IPS-11a (cell line): Measurements from ENCODE around the gene SUCLA2.
"Not testable (repeated sequence)": the region's sequence is repeated elsewhere in the genome, so short reads cannot be mapped to it uniquely, and the experiment has no call there.

Experiments
- H3K4me3 ChIP-seq: one replicate; pipeline ENCODE4 v1.5.1; 2013; ENCODE audit warnings: low read depth, low read length, control low read depth

Gene SUCLA2

DNA sequence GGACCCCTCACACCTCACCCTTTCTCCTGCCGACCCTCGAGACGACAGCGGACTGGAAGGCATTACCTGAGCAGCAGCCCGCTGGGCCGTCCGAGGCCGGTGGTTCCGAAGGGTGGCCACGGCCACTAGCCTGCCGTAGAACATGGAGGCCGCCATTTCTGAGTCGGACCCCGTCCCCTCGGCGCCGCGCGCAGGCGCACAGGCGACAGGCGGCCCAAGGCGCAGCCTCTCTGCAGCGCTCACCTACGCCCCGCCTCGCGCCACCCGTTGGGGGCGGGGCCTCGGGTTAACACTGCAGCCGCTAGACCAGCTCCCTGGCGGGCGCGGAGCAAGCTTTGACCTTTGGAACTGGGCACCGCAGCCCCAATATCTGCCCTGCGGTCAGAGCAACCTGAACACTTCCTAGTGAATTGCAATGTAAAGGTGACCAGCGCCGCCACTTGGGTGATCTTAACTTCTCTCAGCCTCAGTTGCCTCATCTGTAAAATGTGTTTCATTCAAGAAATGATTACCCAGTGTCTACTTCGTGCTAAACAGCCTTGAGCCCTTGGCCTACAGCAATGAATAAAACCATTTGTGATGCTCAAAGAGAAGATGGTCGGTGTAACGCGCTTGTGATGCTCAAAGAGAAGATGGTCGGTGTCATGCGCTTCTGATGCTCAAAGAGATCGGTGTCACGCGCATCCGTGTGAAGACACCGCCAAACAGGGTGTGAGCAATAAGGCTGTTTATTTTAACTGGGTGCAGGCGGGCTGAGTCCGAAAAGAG lies at the start of gene SUCLA2:
Gene SUCLA2, minus strand, starts transcription at position 160 of the 768 bp plus-strand sequence. Its CDS starts 4 bp downstream, at position 156.
- H3K4me3 ChIP-seq = peak within 1 kb of the TSS; percentile 96

DNA sequence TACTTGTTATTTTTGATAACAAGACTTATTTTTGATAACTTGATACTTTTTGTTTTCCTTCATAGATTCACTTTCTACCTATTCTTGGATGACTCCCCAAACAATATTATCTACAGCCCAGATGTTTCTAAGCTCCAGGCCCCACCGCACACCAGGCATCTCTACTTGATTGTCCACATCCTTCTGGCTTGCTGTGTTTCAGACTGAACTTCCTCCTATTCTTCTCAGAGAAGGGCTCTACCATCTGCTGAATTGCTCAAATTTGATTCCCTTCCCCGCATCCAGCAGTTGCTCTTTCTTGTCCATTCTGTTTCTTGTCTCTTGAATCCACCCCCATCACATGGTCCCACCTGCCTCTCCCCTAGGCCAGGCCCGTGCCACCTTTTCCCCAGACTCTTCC lies 49.5 kb upstream of the SUCLA2 start:
- no peak overlapping the region for H3K4me3 ChIP-seq

DNA sequence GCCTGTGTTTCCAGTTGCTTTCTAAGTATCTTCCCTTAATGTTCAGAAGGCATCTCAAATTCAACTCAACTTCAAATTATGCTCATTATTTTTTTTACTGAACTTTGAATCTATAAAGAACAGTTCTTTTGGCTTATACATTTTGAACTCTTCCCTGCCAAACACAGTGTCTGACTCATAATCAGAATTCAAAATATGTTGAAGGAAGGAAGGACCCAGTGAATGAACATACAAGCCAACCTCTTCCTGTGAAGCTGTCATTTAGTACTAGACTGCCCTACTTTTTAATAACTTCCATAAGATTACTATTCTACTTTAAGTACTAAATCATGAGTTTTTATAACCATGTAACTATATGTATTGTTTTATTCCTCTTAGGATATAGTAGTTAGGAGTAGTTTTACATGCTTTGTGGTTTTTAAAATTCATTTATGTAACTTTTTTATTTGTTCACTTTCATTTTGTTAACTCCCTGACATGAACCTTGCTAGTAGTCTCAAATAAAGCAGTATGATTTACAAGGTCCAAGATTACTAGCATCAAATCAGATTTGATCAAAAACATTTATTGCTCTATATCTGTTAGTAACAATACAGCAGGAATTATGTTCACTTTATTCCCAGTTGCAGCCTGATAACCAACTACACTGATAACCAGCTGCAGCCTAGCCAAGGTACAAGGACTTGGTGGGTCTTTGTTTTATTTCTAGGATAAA lies 42.9 kb upstream of the SUCLA2 start:
- no peak overlapping the region for H3K4me3 ChIP-seq

- H3K4me3 ChIP-seq = no peak overlapping the region
These were observed 41.8 kb upstream of the SUCLA2 start for GRCh38 chr13:48042894-48043293.

DNA sequence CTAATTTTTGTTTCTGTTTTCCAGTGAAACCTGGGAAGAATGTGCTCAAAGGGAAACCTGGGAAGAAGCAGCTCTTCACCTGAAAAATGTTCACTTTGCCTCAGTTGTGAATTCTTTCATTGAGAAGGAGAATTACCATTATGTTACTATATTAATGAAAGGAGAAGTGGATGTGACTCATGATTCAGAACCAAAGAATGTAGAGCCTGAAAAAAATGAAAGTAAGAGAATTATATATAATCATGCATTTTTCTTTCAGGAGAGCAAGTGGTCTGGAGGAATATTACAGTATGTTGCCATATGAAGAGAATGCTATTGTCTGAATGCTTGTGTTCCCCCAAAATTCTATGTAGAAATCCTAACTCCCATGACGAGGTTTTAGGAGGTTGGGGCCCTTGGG lies 39.8 kb upstream of the SUCLA2 start:
- no peak overlapping the region for H3K4me3 ChIP-seq

DNA sequence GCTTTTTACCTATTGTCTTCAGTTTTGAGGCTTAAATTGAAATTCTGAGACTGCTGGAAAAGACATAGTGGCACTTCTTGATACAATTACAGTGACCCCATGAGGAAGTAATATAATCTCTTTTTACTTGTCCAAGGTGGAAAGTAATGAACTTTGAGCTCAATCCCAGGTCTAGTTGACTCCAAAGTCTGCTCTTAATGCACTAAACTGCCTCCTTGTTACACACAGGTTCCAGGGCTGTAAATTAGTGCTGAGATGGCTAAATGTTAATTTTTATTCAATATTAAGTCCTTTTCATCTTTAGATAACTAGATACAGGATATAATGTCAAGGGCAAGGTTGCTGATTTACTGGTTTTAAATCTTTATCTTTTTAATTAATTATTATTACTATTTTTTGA lies 39.0 kb upstream of the SUCLA2 start:
- no peak overlapping the region for H3K4me3 ChIP-seq

GRCh38 chr13:48038761-48039160 lies 37.7 kb upstream of the SUCLA2 start:
- H3K4me3 ChIP-seq = peak overlapping the region; percentile 83

DNA sequence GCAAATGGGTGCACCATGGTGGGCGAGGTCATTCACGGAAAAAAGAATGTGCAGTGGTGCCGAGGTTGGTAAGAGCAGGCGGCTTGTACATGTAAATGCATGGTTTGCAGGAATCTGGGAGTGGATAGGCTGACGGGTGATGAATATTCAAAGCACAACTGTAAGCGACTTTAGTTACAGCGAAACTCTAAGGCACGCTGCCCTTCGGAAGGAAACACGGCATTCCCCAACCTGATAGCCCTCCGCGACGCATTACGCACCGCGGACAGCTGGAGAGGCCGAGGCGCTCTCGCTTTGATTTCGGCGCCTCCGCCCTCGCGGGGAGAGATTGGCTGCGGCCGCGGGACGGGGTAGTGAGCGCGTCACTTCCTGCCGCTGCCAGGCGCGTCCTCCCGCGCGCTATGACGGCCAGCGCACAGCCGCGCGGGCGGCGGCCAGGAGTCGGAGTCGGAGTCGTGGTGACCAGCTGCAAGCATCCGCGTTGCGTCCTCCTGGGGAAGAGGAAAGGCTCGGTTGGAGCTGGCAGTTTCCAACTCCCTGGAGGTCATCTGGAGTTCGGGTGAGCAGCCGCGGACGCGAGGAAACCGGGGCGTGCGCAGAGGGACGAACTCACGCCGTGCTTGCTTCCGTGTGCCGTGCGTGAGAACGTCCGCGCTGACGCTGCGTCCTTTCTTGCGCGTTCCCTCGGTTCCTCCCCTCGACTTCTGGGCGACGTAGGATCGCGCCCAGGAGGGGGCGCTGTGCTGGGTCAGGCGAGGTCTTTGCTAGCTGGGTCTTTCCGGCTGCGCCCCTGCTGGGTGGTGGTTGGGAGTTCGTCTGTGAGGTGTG lies 36.5 kb upstream of the SUCLA2 start, which contains the start of gene NUDT15:
Gene NUDT15, plus strand, starts transcription at position 381 of the 828 bp plus-strand sequence. Its CDS starts 21 bp downstream, at position 402.
- peak within 1 kb of the TSS; percentile 83 for H3K4me3 ChIP-seq

DNA sequence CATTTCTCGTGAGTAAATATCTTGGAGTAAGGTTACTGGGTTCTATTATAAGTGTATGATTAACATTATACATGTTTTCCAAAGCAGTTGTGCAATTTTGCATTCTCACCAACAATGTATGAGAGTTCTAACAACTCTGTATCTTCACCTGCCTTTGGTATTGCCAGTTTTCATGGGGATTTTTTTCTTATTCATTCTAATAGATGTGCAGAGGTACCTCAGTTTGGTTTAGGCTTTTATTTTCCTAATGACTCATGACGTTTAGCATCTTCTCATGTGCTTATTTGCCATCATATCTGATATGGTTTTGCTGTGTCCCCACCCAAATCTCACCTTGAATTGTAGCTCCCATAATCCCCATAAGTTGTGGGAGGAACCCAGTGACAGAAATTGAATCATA lies 28.8 kb upstream of the SUCLA2 start:
- H3K4me3 ChIP-seq = no peak overlapping the region

- H3K4me3 ChIP-seq = no peak overlapping the region
These were observed 27.0 kb upstream of the SUCLA2 start for GRCh38 chr13:48028066-48028465.

DNA sequence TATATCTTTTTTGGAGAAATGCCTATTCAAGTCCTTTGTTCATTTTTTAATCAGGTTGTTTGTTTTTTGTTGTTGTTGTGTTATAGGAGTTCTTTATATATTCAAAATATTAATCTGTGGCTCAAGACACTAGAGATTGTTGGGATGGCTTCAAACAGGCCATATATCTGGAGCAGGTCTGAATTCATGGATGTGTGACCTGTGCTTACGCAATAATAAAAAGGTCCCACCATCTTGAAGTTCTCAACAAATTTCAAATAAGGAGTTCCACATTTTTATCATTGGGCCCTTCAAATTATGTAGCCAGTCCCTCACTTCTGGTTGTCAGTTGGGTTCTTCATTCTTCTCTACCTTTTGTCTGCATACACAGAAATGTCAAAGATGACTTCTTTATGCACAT lies 18.7 kb upstream of the SUCLA2 start:
- no peak overlapping the region for H3K4me3 ChIP-seq

- no peak overlapping the region for H3K4me3 ChIP-seq
These were observed 17.6 kb upstream of the SUCLA2 start for GRCh38 chr13:48018637-48019036.

- no peak overlapping the region for H3K4me3 ChIP-seq
These were observed 13.3 kb upstream of the SUCLA2 start for GRCh38 chr13:48014359-48014758.

GRCh38 chr13:48012668-48013067 lies 11.6 kb upstream of the SUCLA2 start:
- H3K4me3 ChIP-seq = no peak overlapping the region

GRCh38 chr13:48010698-48011097 lies 9.6 kb upstream of the SUCLA2 start:
- H3K4me3 ChIP-seq = no peak overlapping the region

- H3K4me3 ChIP-seq = no peak overlapping the region
These were observed 8.2 kb upstream of the SUCLA2 start for GRCh38 chr13:48009284-48009683.

DNA sequence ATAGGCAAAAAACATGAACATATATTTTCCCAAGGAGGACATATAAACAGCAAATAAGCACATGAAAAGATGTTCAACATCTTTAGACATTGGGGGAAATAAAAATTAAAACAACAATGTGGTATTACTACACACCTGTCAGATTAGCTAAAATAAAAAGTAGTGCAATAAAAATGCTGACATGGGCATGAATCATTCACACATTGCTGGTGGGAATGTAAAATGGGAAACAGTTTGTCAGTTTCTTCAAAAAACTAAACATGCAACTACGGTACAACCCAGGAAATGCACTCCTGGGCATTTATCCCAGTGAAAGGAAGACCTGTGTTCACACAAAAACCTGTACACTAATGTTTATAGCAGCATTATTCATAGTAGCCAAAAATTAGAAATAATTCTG lies 5.3 kb upstream of the SUCLA2 start:
- H3K4me3 ChIP-seq = no peak overlapping the region

GRCh38 chr13:48004201-48004600 lies 3.1 kb upstream of the SUCLA2 start:
- H3K4me3 ChIP-seq = no peak overlapping the region

DNA sequence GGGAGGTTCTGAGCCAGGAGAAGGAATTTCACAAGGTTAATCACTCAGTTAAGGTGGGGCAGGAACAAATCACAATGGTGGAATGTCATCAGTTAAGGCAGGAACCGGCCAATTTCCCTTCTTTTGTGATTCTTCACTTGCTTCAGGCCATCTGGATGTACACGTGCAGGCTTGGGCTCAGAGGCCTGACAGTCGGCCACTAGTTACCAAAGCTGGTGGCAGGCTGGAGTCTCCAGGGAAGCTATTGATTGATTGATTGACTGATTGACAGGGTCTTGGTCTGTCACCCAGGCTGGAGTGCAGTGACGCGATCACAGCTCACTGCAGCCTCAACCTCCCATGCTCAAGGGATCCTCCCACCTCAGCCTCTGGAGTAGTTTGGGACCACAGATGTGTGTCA lies 926 bp upstream of the SUCLA2 start:
- H3K4me3 ChIP-seq = not testable (repeated sequence)

- H3K4me3 ChIP-seq = peak overlapping the region; percentile 96
These were observed 437 bp downstream of the SUCLA2 start for GRCh38 chr13:48000559-48001113.

GRCh38 chr13:47999973-48000372 lies 1.1 kb downstream of the SUCLA2 start:
- H3K4me3 ChIP-seq = peak overlapping the region; percentile 96
